GM12873 (cell line): ENCODE results near the gene ATXN2L.

Experiments
- TF ChIP-seq, protein P1 (sequence below): IDR thresholded peaks from 2 replicates; pipeline ENCODE4 v1.5.1; 2012; ENCODE audit warnings: low read depth, mild to moderate bottlenecking, moderate library complexity, low read length, control low read depth; ENCODE audit not compliant: insufficient read depth; ENCODE audit errors: missing control alignments

ATXN2L gene

GRCh38 chr16:28873543-28874201 is 50.9 kb downstream of the ATXN2L start:
- TF ChIP-seq, protein P1, sequence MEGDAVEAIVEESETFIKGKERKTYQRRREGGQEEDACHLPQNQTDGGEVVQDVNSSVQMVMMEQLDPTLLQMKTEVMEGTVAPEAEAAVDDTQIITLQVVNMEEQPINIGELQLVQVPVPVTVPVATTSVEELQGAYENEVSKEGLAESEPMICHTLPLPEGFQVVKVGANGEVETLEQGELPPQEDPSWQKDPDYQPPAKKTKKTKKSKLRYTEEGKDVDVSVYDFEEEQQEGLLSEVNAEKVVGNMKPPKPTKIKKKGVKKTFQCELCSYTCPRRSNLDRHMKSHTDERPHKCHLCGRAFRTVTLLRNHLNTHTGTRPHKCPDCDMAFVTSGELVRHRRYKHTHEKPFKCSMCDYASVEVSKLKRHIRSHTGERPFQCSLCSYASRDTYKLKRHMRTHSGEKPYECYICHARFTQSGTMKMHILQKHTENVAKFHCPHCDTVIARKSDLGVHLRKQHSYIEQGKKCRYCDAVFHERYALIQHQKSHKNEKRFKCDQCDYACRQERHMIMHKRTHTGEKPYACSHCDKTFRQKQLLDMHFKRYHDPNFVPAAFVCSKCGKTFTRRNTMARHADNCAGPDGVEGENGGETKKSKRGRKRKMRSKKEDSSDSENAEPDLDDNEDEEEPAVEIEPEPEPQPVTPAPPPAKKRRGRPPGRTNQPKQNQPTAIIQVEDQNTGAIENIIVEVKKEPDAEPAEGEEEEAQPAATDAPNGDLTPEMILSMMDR = peak; percentile 86

DNA sequence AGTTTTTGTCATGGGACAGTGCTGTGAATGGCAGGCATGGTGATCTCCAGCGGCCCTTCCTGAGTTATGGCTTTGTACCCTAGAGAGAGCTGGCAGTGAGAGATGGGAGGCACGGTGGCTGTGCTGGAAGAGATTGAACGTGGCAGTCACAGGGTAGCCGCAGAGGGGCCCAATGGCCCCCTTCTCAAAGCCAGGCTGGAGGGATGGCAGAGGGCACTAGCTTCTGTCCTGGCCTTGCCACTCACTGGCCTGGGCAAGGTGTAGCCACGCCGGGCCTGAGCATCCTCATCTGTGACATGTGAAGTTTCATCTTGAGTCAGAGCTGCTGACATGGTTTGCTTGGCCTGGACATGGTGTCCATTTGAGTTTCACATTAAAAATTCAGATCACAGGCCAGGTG is 51.6 kb downstream of the ATXN2L start:
- TF ChIP-seq, protein P1 = no peak

DNA sequence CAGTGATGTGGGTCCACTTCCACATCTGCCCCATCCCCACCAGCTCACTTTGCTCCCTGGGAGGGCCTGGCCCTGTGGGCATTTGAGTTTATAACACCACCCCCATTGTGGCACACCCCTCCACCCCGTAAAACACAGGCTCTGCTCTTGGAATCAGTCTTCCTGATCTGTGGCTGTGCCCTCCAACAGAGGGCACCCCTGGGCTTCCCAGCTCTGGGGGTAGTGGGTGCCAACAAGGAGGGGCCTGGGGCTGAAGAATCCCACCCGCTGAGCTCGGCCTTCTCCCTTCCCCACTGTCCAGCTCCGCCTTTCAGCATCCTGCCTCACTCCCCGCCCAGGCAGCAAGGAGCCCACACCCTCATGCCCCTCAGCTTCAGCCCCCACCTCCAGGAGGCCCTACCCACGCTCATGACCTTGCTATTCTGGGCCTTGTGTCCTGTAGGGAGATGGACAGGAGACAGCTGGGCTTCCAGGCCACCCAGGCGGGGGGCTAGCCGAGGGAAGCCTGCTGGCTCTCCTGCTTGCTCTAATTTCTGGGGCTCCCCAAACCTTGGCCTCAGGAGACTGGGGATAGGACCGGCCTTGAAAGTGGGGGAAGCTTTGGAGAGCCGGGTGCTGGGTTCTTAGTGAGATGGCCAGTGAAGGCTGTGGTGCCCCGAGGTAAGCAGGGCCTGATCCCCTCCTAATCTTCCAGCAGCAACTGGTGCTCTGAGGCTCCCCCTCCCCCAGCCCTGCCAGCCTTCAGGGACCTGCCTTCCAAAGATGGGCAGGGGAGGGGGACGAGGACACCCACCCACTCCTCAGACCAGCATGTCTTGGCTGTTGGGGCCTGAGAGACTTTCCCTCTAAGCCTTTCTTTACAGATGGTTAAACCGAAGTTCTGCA is 52.6 kb downstream of the ATXN2L start:
- TF ChIP-seq, protein P1 = no peak

DNA sequence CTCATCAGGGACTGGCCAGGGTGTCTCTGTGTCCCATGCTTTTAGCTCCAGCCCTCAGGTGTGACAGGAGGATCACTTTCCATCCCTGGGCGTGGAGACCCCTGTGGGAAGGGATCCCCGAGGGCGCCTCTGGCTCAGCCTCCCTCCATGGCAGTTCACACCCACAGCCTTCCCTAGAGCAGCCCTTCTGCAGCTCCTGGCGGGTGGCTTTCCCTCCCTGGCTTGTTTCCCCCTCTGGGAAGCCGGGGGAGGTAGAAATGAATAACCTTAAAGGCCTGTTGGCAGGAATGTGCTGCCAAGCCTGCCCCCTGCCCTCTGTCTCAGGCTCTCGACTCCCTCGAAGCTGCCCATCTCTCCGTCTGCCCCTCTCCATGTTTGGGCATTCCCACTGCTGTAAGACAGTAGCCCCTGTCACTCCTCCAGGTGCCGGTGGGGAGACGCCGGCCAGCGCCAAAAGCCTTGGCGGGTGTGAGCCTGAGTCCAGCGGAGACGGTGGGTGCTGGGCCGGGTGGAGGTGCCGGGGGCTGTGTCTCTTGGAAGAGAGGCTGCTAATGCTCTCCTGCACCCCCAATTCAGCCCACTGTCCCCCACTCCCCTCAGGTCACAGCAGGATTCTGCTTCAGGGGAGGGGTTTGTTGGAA is 53.3 kb downstream of the ATXN2L start:
- TF ChIP-seq, protein P1 = no peak

GRCh38 chr16:28876973-28877654 is 54.3 kb downstream of the ATXN2L start:
- TF ChIP-seq, protein P1 = no peak

- TF ChIP-seq, protein P1 = no peak
Observed at GRCh38 chr16:28877655-28878000, 54.8 kb downstream of the ATXN2L start.
